Erythroblast (primary cell): Measurements from ENCODE around the gene KRTAP21-3.

Experiments
- GATA1 ChIP-seq: IDR thresholded peaks from 2 replicates; pipeline ENCODE4 v1.6.1; 2011; ENCODE audit warnings: low read depth, mild to moderate bottlenecking, control low read depth, low read length, moderate library complexity
- POLR2A ChIP-seq: IDR thresholded peaks from 2 replicates; pipeline ENCODE4 v1.6.1; 2011; ENCODE audit warnings: mild to moderate bottlenecking, low read length

GRCh38 chr21:30733026-30733425 lies 14.4 kb upstream of the KRTAP21-3 start:
- TF ChIP-seq POLR2A (no peak), GATA1 (no peak)
